GM19351 (cell line): ENCODE results near the gene UBALD2.

Experiments
- ATAC-seq: cut with Tn5 transposase; IDR thresholded peaks from one replicate; pipeline ENCODE4 v1.9.1; 2021; ENCODE audit warnings: mild to moderate bottlenecking, moderate library complexity; ENCODE audit not compliant: unreplicated experiment

UBALD2 gene

DNA sequence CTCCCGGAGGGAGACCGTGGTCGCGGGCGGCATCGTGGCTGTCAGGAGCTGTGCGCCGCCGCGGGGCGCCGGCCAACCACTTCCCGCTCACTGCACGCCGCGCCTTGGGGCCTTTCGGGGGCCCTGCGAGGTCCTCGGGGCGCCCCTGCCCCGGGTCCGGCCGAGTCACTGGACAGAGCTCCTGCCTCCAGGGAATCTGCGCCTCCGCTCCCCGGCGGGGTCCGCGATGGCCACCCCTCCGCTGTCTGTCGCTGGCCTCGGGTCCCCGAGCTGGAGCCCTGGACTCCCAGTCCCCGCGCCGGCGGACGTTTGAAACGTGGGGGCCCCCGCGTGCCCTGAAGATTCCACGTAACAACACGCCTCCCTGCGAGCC lies 42.8 kb downstream of the UBALD2 start, which contains the start of gene QRICH2:
TSS of gene QRICH2 (minus strand) at position 311 of the 373 bp plus-strand sequence. CDS start at position 33, 278 bp downstream.
- no peak for ATAC-seq

DNA sequence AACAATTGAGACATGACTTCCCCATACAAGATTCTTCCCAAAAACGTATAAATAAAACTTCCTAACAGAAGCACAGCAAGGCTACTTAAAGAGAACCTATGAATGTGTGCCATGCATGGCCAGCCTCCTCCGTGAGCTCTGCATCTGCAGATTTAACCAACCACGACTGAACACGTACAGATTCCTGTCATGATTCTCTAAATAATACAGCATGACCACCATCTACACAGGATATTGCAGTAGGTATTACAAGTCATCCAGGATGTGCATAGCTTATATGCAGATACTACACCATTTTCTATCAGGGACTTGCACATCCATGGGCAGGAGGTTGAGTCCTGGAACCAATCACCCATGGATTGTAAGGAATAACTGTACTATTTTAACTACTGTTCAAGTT lies 44.3 kb downstream of the UBALD2 start:
- no peak for ATAC-seq

DNA sequence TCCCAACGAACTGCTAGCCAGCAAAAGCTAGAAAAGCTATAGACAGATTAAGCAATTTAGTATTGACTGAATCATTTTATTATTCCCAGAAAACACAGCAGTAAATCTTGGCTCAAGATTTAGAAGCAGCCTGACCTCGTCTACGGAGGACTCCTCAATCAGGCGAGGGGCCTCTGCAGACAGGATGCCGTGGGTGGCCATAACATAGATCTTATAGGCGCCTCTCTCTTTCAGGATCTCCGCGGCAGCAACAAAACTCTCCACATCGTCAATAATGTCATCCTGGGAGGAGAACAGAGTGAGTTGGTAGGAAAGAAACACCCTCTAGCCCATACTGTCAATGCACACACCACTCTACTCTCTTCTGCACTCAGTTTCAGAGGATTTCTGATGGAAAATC lies 47.6 kb downstream of the UBALD2 start:
- ATAC-seq = no peak

DNA sequence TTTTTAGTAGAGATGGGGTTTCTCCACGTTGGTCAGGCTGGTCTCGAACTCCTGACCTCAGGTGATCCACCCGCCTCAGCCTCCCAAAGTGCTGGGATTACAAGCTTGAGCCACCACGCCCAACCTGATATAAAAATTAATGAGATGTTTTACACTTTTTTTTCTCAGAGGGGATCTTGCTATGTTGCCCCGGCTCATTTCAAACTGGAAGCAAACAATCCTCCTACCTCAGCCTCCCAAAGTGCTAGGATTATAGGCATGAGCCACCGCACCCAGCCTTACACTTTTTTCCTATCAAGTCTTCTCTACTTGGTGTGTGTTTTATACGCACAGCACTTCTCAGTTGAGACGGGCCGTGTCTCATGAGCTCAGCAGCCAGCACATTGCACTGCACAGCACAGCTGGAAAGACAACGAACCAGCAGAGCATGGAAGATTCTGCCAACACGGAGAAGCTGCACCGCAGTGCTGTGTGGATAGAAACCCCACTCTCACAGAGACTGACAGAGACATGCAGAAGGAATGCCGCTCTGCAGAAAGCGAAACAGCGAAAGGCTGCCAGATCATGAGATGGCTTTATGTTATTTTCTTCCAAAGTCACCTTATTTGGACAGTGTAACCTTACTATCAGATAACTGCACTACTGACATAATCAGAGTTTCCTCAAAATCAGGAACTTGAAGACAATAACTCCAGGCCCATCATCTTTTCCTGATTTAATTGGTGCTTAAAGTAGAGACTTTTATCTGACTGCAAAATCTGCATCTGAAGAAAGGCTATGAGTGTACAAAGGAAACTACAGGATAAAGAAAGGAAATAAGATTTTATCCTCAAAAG lies 49.5 kb downstream of the UBALD2 start:
- ATAC-seq = no peak

DNA sequence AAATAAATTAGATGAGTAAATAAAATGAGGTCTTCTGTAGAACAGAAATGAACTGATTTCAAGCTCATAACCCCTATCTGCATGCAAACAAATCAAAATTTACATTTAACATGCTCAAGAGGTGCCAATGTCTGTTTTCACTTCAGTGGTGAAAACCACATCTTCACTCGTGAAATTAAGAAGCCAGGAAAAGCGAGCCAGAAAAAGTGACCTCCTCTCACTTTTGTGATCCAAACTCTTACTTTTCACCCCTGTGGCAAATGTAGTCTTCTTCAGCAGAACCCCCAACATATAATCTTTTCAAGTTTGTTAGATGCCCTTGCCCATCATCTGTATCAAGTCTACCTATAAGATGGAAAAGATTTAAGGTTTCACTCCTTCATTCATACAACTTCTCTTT lies 52.4 kb downstream of the UBALD2 start:
- ATAC-seq = no peak

DNA sequence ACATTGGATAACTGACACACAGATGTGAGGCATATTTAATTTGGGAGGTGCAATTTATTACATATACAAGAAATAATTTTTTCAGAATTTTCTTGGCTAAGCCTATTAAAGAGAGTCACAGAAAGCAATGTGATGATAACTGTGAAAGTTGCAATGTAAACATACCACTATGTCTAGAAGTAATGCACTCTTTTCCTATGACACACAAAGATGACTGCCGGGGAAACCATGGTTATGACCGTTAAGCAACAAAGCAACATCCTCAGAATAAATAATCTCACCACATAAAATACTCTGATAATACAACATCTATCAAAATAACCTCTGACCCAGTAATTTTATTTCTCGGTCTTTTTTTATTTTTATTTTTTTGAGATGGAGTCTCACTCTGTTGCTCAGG lies 53.4 kb downstream of the UBALD2 start:
- ATAC-seq = no peak
